Caco-2 (cell line): ENCODE data around the gene SAMD4A. TPM values are rescaled to one million over a fixed set of nuclear protein-coding genes. Genes with fewer than 3 reads are reported as not detected.
A peak's percentile ranks its signal among the peaks of the same experiment; 100 is the strongest.

Experiments
- BruUV-seq: library from RNA; stranded (reverse); fragments of 400-500 nt; replicated peaks from 2 replicates; lab custom pipeline; 2021; lab: Mats Ljungman, UMichigan
- CTCF ChIA-PET: fragments of 300-600 bp; sonication (Branson Sonifier 250); formaldehyde crosslinking; loops from one replicate; lab custom pipeline; 2022; ENCODE audit warnings: antibody characterized with exemption; lab: Charles Lee
- POLR2A ChIA-PET: fragments of 300-600 bp; sonication (Branson Sonifier 250); formaldehyde crosslinking; loops from one replicate; lab custom pipeline; 2022; ENCODE audit warnings: antibody characterized with exemption; lab: Charles Lee
- DNase-seq, 2 experiments: peaks; one replicate each; pipeline versions ENCODE4 v3.0.0 to v3.0.0-alpha.2; 2020 to 2022
- H3K27me3 ChIP-seq: replicated peaks from 2 replicates; pipeline ENCODE4 v1.6.0; 2011; ENCODE audit warnings: low read length; ENCODE audit not compliant: control insufficient read depth, insufficient read depth
- H3K36me3 ChIP-seq: 2 replicates; pipeline ENCODE4 v1.5.1; 2011; ENCODE audit warnings: low read length; ENCODE audit not compliant: control insufficient read depth, insufficient read depth
- H3K4me1 ChIP-seq: fragments of 250-450 bp; sonication (Bioruptor Pico); 2 replicates; pipeline ENCODE4 v1.5.1; 2020; ENCODE audit warnings: mild to moderate bottlenecking
- H3K4me3 ChIP-seq: 2 replicates; pipeline ENCODE4 v1.5.1; 2011; ENCODE audit warnings: low read depth, mild to moderate bottlenecking, control low read depth, low read length
- H3K9me3 ChIP-seq: fragments of 250-450 bp; sonication (Bioruptor Pico); 2 replicates; pipeline ENCODE4 v1.5.1; 2020; ENCODE audit warnings: mild to moderate bottlenecking, moderate library complexity
- H3K27ac Mint-ChIP-seq: one replicate; pipeline ENCODE4 v1.8.0; 2022; ENCODE audit warnings: mixed read lengths; ENCODE audit not compliant: unreplicated experiment
- H3K27me3 Mint-ChIP-seq: one replicate; pipeline ENCODE4 v1.8.0; 2022; ENCODE audit warnings: mixed read lengths; ENCODE audit not compliant: insufficient read depth, unreplicated experiment
- H3K36me3 Mint-ChIP-seq: one replicate; pipeline ENCODE4 v1.8.0; 2022; ENCODE audit warnings: mild to moderate bottlenecking, mixed read lengths; ENCODE audit not compliant: insufficient read depth, unreplicated experiment
- H3K4me1 Mint-ChIP-seq: one replicate; pipeline ENCODE4 v1.8.0; 2022; ENCODE audit warnings: low read depth, mixed read lengths; ENCODE audit not compliant: unreplicated experiment
- H3K4me3 Mint-ChIP-seq: one replicate; pipeline ENCODE4 v1.8.0; 2022; ENCODE audit warnings: mild to moderate bottlenecking, moderate library complexity, mixed read lengths; ENCODE audit not compliant: unreplicated experiment
- H3K9me3 Mint-ChIP-seq: one replicate; pipeline ENCODE4 v1.8.0; 2022; ENCODE audit warnings: mixed read lengths; ENCODE audit not compliant: unreplicated experiment
- intact Hi-C: fragments of 100-400 bp; cut with micrococcal nuclease; formaldehyde crosslinking; loops from one replicate; pipeline ENCODE4 v1.10.0; 2022; ENCODE audit not compliant: unreplicated experiment
- total RNA-seq: library from RNA; stranded (reverse); gene quantifications from 2 replicates; pipeline ENCODE4 v1.2.3, GENCODE V29; 2022
- TF ChIP-seq, protein P1 (sequence below), 2 experiments: fragments of 200-600 bp in 1 of 2; IDR thresholded peaks; 1 replicate in 1 of 2; 2 replicates in 1 of 2; pipeline versions ENCODE4 v1.5.1 to v1.8.0; 2011 to 2022; ENCODE audit warnings: antibody characterized with exemption in 1 of 2, control low read depth in 1 of 2, inconsistent platforms in 1 of 2, low read depth in 1 of 2, low read length in 1 of 2, mild to moderate bottlenecking in 1 of 2, moderate library complexity in 1 of 2; ENCODE audit not compliant: insufficient read depth in 1 of 2, severe bottlenecking in 1 of 2, unreplicated experiment in 1 of 2

SAMD4A gene
- total RNA-seq, 1 experiment from 2014 or later, result 60.8 TPM

DNA sequence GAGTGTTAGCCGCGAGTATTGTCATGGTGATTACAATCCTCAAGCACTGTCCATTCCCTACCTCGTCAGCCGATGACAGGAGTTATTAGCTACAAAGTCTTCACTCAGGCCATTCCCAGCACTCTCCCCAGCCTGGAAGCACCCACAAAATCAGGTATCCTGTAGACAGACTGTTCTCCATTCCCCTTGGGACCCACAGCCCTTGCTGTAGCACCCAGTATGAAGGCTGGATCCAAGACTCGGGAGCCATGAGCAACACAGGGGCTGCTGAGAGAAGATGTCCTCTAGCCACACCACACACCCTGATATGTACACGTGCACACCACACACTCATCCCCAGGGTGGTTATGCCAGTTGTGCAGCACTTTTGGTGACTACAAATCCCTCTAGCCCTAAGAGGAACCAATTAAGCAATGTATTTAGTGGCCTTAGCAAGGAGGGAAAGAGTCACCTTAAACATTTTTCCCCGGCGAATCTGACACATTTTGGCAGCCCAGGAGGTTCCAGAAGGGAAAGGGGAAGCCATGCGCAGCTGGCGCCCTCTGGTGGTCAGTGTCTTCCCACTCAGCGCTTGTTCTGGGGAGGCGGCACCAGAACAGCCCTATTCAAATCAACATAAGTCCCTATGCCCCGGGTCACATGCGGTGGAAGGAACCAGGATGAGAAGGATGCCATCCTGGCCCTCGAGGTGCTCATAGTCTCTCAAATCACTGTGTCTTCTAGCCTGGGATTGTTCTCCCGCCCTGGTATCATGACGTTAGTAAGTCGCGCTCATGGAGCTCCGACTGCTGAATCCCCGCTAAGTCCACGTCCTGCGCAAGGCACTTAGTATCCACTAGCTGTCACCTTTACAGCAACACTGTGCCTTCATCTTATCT is 238.8 kb downstream of the SAMD4A start:
- TF ChIP-seq, protein P1, sequence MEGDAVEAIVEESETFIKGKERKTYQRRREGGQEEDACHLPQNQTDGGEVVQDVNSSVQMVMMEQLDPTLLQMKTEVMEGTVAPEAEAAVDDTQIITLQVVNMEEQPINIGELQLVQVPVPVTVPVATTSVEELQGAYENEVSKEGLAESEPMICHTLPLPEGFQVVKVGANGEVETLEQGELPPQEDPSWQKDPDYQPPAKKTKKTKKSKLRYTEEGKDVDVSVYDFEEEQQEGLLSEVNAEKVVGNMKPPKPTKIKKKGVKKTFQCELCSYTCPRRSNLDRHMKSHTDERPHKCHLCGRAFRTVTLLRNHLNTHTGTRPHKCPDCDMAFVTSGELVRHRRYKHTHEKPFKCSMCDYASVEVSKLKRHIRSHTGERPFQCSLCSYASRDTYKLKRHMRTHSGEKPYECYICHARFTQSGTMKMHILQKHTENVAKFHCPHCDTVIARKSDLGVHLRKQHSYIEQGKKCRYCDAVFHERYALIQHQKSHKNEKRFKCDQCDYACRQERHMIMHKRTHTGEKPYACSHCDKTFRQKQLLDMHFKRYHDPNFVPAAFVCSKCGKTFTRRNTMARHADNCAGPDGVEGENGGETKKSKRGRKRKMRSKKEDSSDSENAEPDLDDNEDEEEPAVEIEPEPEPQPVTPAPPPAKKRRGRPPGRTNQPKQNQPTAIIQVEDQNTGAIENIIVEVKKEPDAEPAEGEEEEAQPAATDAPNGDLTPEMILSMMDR (IDR thresholded peaks at IDR 0.05; ENCODE audit: insufficient read depth in 1 of 2, low read depth in 1 of 2, low read length in 1 of 2, severe bottlenecking in 1 of 2, unreplicated experiment in 1 of 2), result peak; percentile 87 to 96
- H3K36me3 Mint-ChIP-seq, result peaks cover 3% of the 10 kb centered on the region
- BruUV-seq, result no TSS peak
- no peaks in the 10 kb centered on the region for H3K27me3 Mint-ChIP-seq
- ChIA-PET CTCF (interaction anchor here (0.6 to 2.1 kb wide), 10 partner anchors 11 to 296 kb away, joined by 3 to 9 read pairs (median 5); partner anchors contain the start of gene CGRRF1), POLR2A (no interaction called here)
- no peak overlapping the region for H3K4me3 Mint-ChIP-seq
- Histone ChIP-seq H3K4me3 (no peak overlapping the region), H3K9me3 (0 out of 2 replicates have a peak, but pooled peaks cover 4% of the 10 kb centered on the region), H3K36me3 (no peaks in the 10 kb centered on the region), H3K4me1 (0 out of 2 replicates have a peak, but pooled peaks cover 3% of the 10 kb centered on the region), H3K27me3 (peaks cover 1% of the 10 kb centered on the region; the same call in 1 of the 2 replicates)
- peak; percentile 75 to 85 for DNase-seq
- no peaks in the 10 kb centered on the region for H3K4me1 Mint-ChIP-seq
- no peaks in the 10 kb centered on the region for H3K9me3 Mint-ChIP-seq
- intact Hi-C loops, result loop anchor here (1.0 to 5.0 kb wide), 4 partner anchors 87 to 363 kb away; partner anchors contain the start of genes CGRRF1 and CNIH1
- no peak overlapping the region for H3K27ac Mint-ChIP-seq

DNA sequence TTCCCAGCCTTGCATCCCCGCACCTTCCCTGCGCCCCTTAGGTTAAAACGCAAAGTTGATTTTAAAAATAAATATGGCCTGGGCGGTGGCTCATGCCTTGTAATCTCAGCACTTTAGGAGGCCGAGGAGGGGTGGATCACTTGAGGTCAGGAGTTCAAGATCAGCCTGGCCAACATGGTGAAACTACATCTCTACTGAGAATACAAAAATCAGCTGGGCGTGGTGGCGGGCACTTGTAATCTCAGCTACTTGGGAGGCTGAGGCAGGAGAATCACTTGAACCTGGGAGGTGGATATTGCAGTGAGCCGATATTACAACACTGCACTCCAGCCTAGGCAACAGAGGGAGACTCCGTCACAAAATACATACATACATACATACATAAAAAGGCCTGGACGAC is 239.7 kb downstream of the SAMD4A start:
- Histone ChIP-seq H3K9me3 (no peaks in the 10 kb centered on the region), H3K4me3 (no peak overlapping the region), H3K27me3 (peaks cover 1% of the 10 kb centered on the region; the same call in 1 of the 2 replicates), H3K4me1 (0 out of 2 replicates have a peak, but pooled peaks cover 3% of the 10 kb centered on the region), H3K36me3 (no peaks in the 10 kb centered on the region)
- Mint-ChIP-seq H3K36me3 (no peaks in the 10 kb centered on the region), H3K4me1 (no peaks in the 10 kb centered on the region), H3K9me3 (no peaks in the 10 kb centered on the region), H3K27ac (no peak overlapping the region), H3K27me3 (peaks cover 3% of the 10 kb centered on the region), H3K4me3 (no peak overlapping the region)
- TF ChIP-seq, protein P1 (IDR thresholded peaks at IDR 0.05; ENCODE audit: insufficient read depth in 1 of 2, low read depth in 1 of 2, low read length in 1 of 2, severe bottlenecking in 1 of 2, unreplicated experiment in 1 of 2), result no peak
- BruUV-seq, result no TSS peak
- intact Hi-C loops, result loop anchor here (1.0 to 5.0 kb wide), 4 partner anchors 86 to 364 kb away; partner anchors contain the start of genes CGRRF1 and CNIH1
- ChIA-PET CTCF (interaction anchor here (0.6 to 2.1 kb wide), 8 partner anchors 12 to 297 kb away, joined by 3 to 8 read pairs (median 4); partner anchors contain the start of gene CGRRF1), POLR2A (no interaction called here)
- no peak for DNase-seq

DNA sequence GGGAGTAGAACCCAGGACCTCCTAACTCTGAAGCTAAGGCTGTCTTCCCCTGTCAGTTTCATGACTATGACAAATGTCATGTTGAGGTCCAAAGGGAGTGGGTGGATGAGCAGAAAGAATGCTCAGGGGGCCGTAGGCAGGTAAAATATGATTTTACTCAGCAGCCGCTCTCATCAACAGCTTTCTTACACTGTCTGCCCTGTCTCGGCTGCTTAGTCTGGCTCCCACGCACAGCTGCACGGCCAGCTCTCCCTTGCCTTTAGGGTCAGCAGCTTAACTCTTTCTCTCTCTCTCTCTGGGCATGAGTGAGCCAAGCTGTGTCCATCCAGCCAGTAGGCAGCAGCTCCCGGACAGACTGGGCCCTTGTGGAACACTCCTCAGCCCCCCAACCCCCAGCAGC is 240.5 kb downstream of the SAMD4A start:
- TF ChIP-seq, protein P1 (IDR thresholded peaks at IDR 0.05; ENCODE audit: insufficient read depth in 1 of 2, low read depth in 1 of 2, low read length in 1 of 2, severe bottlenecking in 1 of 2, unreplicated experiment in 1 of 2), result no peak
- no peak overlapping the region for H3K27ac Mint-ChIP-seq
- Histone ChIP-seq H3K4me3 (no peak overlapping the region), H3K9me3 (no peaks in the 10 kb centered on the region), H3K27me3 (peaks cover 1% of the 10 kb centered on the region; the same call in 1 of the 2 replicates), H3K4me1 (0 out of 2 replicates have a peak, but pooled peaks cover 3% of the 10 kb centered on the region), H3K36me3 (no peaks in the 10 kb centered on the region)
- peaks cover 3% of the 10 kb centered on the region for H3K27me3 Mint-ChIP-seq
- no peaks in the 10 kb centered on the region for H3K9me3 Mint-ChIP-seq
- no peak overlapping the region for H3K4me3 Mint-ChIP-seq
- intact Hi-C loops, result loop anchor here (2.0 to 5.0 kb wide), 3 partner anchors 85 to 365 kb away; partner anchors contain the start of genes CGRRF1 and CNIH1
- POLR2A ChIA-PET, result no interaction called here
- DNase-seq, result no peak
- no TSS peak for BruUV-seq
- no peaks in the 10 kb centered on the region for H3K36me3 Mint-ChIP-seq
- CTCF ChIA-PET, result interaction anchor here (0.7 to 1.5 kb wide), 2 partner anchors 12 to 242 kb away, joined by 3 read pairs; no protein-coding TSS in a partner anchor
- H3K4me1 Mint-ChIP-seq, result no peaks in the 10 kb centered on the region
